ENCODE measurements around the gene IGSF21. TPM values are rescaled to one million over a fixed set of nuclear protein-coding genes. Genes with fewer than 3 reads are reported as not detected.

The IGSF21 gene
- total and polyA plus RNA-seq, 2 of the 8 experiments (the other 6 are each of a cell fraction or from before 2014, with no cell fraction given): 22.5 to 28.5 TPM

DNA sequence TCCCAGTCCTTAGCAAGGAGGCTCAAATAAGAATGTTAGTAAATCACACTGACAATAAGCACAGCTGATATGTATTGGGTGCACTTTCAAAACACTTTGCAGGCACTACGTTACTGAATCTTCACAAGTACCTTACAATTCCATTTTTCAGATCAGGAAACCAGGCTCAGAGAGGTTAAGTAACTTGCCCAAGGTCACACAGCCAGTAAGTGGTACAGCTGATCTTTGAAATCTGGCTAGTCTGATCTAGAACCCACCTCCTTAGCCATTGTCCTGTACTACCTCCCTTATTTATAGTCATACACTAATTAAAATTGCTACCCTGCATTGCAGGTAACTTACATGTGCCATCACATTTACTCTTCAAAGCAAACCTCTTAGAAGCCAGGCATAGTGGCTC, 251.0 kb downstream of the IGSF21 start:
- H2BK12ac ChIP-seq (ENCODE audit: low read depth, low read length): no peak overlapping the region
- no peak overlapping the region for H3K56ac ChIP-seq (replicated peaks; ENCODE audit: insufficient read length, low read depth, low read length)
- no peaks in the 10 kb centered on the region for H3K79me2 ChIP-seq (ENCODE audit: control insufficient read depth in 1 of 2, insufficient read depth in 2 of 2, low read length in 2 of 2)
- H2AK5ac ChIP-seq (ENCODE audit: low read depth, low read length): no peak overlapping the region
- H3K4me2 ChIP-seq (ENCODE audit: insufficient read depth in 1 of 2, low read depth in 2 of 2, low read length in 2 of 2): no peak overlapping the region
- H3K18ac ChIP-seq (ENCODE audit: extremely low read depth, low read length): no peak overlapping the region
- DNase-seq (ENCODE audit: low read depth in 1 of 2, low spot score in 2 of 2): no peak
- no peaks in the 10 kb centered on the region for H3K36me3 ChIP-seq (ENCODE audit: control insufficient read depth in 2 of 4, insufficient read depth in 4 of 4, low read length in 3 of 4)
- H4K5ac ChIP-seq (ENCODE audit: insufficient read length, low read depth, low read length): no peak overlapping the region
- H3K27me3 ChIP-seq (replicated peaks in 1 of 4; ENCODE audit: control insufficient read depth in 3 of 4, extremely low read depth in 1 of 4, insufficient read depth in 3 of 4, low read length in 3 of 4): no peaks in the 10 kb centered on the region
- peaks cover 8% of the 10 kb centered on the region; the same call in 1 of the 2 replicates for H3K23me2 ChIP-seq (ENCODE audit: low read depth, low read length)
- ChIA-PET POLR2A (ENCODE audit: partially characterized antibody) (no interaction called here), CTCF (ENCODE audit: partially characterized antibody) (interaction anchor here (0.6 to 1.7 kb wide), 6 partner anchors 11 to 507 kb away, joined by 3 to 6 read pairs (median 3); no protein-coding TSS in a partner anchor)
- H2BK20ac ChIP-seq (ENCODE audit: low read length): no peak overlapping the region
- WGBS, 2 experiments (ENCODE audit: extremely low coverage in 1 of 2, insufficient coverage in 1 of 2, insufficient read length in 1 of 2, insufficient replicate concordance in 2 of 2, low coverage in 1 of 2, low lambda C conversion rate in 2 of 2, missing lambda C conversion rate in 1 of 2): 83% methylated on average over 1 of the region's 1 CpG; no CpG with 5 or more reads in 1 of the 2 experiments
- no peak overlapping the region for H3K23ac ChIP-seq (ENCODE audit: insufficient read length)
- TF ChIP-seq KDM1A (IDR thresholded peaks at IDR 0.05; ENCODE audit: borderline replicate concordance, low read length): peak; percentile 87; the same call in 1 of the 2 replicates
- TF ChIP-seq CBX5 (IDR thresholded peaks at IDR 0.05; ENCODE audit: low read depth, low read length): no peak
- TF ChIP-seq CHD1 (IDR thresholded peaks at IDR 0.05; ENCODE audit: low read depth, low read length): no peak
- no peak overlapping the region for H2AFZ ChIP-seq (ENCODE audit: low read length)
- no peaks in the 10 kb centered on the region; a peak in 3 of 7 replicates for H3K4me1 ChIP-seq (replicated peaks in 1 of 4; ENCODE audit: control insufficient read depth in 3 of 4, insufficient read depth in 4 of 4, low read length in 3 of 4)
- H3K4me3 ChIP-seq (ENCODE audit: extremely low read depth in 1 of 4, insufficient read depth in 2 of 4, low read depth in 3 of 4, low read length in 4 of 4): no peak overlapping the region
- H3K14ac ChIP-seq (ENCODE audit: insufficient read length): no peak overlapping the region
- H3K9ac ChIP-seq (replicated peaks in 1 of 4; ENCODE audit: extremely low read depth in 1 of 4, low read depth in 3 of 4, low read length in 3 of 4): no peak overlapping the region
- H3K9me3 ChIP-seq (ENCODE audit: insufficient read depth in 2 of 2, low read depth in 1 of 2, low read length in 1 of 2): no peaks in the 10 kb centered on the region
- H4K20me1 ChIP-seq (replicated peaks in 1 of 2; ENCODE audit: control insufficient read depth in 1 of 2, insufficient read depth in 2 of 2, low read length in 2 of 2): no peaks in the 10 kb centered on the region
- no peak overlapping the region for H4K8ac ChIP-seq (ENCODE audit: extremely low read depth, insufficient read depth, low read length)
- H2BK120ac ChIP-seq (replicated peaks; ENCODE audit: low read depth, low read length): no peak overlapping the region
- FAIRE-seq: no peak
- no peak overlapping the region for H2BK5ac ChIP-seq (ENCODE audit: low read depth, low read length)
- H4K91ac ChIP-seq (replicated peaks; ENCODE audit: insufficient read length, low read length): no peak overlapping the region
- no peaks in the 10 kb centered on the region for H3K79me1 ChIP-seq (ENCODE audit: low read depth, low read length)
- no peak overlapping the region for H3K27ac ChIP-seq (ENCODE audit: low read depth, low read length)
- no peak overlapping the region for H3K4ac ChIP-seq (replicated peaks; ENCODE audit: insufficient read length, low read depth, low read length)
- no peak overlapping the region for H2BK15ac ChIP-seq (ENCODE audit: low read length)
